GM12878 (cell line): ENCODE measurements around the gene FAIM.
"Not testable (repeated sequence)": the region's sequence is repeated elsewhere in the genome, so short reads cannot be mapped to it uniquely, and the experiment has no call there.

Source experiments
- CTCF ChIP-seq, 3 experiments: IDR thresholded peaks in 2 of 3; conservative IDR thresholded peaks in 1 of 3; 2 replicates each; pipeline ENCODE4 v1.5.1; 2011; ENCODE audit warnings: low read depth in 3 of 3, low read length in 3 of 3, mild to moderate bottlenecking in 3 of 3, control low read depth in 2 of 3, moderate library complexity in 2 of 3, inconsistent platforms in 1 of 3, mixed read lengths in 1 of 3; ENCODE audit not compliant: control insufficient read depth in 2 of 3, insufficient read depth in 1 of 3; ENCODE audit errors: extremely low read depth in 1 of 3
- EZH2 ChIP-seq: IDR thresholded peaks from 2 replicates; pipeline ENCODE4 v1.6.1; 2012; ENCODE audit warnings: low read depth, mild to moderate bottlenecking, control low read depth, inconsistent platforms, low read length, borderline replicate concordance; ENCODE audit not compliant: control insufficient read depth
- MAX ChIP-seq: IDR thresholded peaks from 2 replicates; pipeline ENCODE4 v1.6.1; 2012; ENCODE audit warnings: low read depth, low read length, improper control_type of control experiment
- MXI1 ChIP-seq: fragments of 150-350 bp; IDR thresholded peaks from 2 replicates; pipeline ENCODE4 v1.6.1; 2011; ENCODE audit warnings: low read depth, mild to moderate bottlenecking, inconsistent platforms, low read length, improper control_type of control experiment
- MYC ChIP-seq: IDR thresholded peaks from 2 replicates; pipeline ENCODE4 v1.6.1; 2011; ENCODE audit warnings: mild to moderate bottlenecking, low read length, moderate library complexity, inconsistent platforms; ENCODE audit not compliant: insufficient read depth, insufficient replicate concordance, insufficient read length, severe bottlenecking
- POLR2A ChIP-seq: IDR thresholded peaks from 2 replicates; pipeline ENCODE4 v1.6.1; 2011; ENCODE audit warnings: low read depth, mild to moderate bottlenecking, low read length
- POLR2AphosphoS2 ChIP-seq: IDR thresholded peaks from 2 replicates; pipeline ENCODE4 v1.6.1; 2011; ENCODE audit warnings: low read depth, mild to moderate bottlenecking, low read length, improper control_type of control experiment, moderate library complexity
- ZSCAN29 ChIP-seq: fragments of 450-650 bp; IDR thresholded peaks from 2 replicates; pipeline ENCODE4 v1.6.1; 2017; ENCODE audit warnings: mild to moderate bottlenecking, moderate library complexity

- not testable (repeated sequence) for TF ChIP-seq MYC; ZSCAN29; EZH2; CTCF (IDR thresholded peaks at IDR 0.05 in 2 of 3, conservative IDR thresholded peaks at IDR 0.05 in 1 of 3; ENCODE audit: control insufficient read depth in 2 of 3, extremely low read depth in 1 of 3, insufficient read depth in 1 of 3, low read depth in 3 of 3, low read length in 3 of 3); POLR2A; POLR2AphosphoS2; MXI1; MAX
Observed at GRCh38 chr3:138601661-138602060, 6.9 kb upstream of the FAIM start.
